ENCODE data around the gene EBPL.

Gene EBPL

DNA sequence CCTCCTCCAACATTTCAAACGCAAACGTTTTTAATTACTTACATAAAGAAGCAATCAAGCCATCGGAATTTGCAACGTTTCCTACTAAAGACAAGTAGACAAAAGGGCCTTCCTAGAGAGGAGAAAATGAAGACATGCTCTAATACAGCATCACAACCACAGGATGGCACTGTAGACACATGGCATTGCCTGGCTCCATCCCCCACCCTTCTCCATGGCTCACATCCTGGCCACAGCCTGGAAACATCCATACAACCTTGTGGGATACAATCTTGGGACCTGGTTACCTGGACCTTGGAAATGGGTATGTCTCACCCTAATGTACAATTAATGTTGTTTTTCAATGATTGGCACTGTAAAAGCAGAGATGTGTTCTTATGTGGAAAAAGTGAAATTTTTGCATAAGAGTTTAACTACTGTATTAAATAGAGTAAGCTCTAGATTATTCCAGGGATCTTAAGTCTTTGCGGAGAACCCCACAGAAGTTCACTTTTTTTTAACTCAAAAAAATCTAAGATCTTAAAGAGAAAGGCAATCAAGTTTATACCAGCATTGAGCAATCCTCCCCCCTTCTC, 21.5 kb downstream of the EBPL start:
- H3K4me3 ChIP-seq (ENCODE audit: low read depth, low read length), result no peak overlapping the region
- TF ChIP-seq, protein P1, sequence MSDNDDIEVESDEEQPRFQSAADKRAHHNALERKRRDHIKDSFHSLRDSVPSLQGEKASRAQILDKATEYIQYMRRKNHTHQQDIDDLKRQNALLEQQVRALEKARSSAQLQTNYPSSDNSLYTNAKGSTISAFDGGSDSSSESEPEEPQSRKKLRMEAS (IDR thresholded peaks at IDR 0.05; ENCODE audit: low read depth, low read length), result peak; percentile 68
- TF ChIP-seq MYC (IDR thresholded peaks at IDR 0.05; ENCODE audit: low read depth, low read length) (0 out of 2 replicates have a peak, but pooled peaks have one; percentile 35), POLR2A (IDR thresholded peaks at IDR 0.05; ENCODE audit: extremely low read depth, insufficient read length) (no peak)
- TF ChIP-seq, protein P2, sequence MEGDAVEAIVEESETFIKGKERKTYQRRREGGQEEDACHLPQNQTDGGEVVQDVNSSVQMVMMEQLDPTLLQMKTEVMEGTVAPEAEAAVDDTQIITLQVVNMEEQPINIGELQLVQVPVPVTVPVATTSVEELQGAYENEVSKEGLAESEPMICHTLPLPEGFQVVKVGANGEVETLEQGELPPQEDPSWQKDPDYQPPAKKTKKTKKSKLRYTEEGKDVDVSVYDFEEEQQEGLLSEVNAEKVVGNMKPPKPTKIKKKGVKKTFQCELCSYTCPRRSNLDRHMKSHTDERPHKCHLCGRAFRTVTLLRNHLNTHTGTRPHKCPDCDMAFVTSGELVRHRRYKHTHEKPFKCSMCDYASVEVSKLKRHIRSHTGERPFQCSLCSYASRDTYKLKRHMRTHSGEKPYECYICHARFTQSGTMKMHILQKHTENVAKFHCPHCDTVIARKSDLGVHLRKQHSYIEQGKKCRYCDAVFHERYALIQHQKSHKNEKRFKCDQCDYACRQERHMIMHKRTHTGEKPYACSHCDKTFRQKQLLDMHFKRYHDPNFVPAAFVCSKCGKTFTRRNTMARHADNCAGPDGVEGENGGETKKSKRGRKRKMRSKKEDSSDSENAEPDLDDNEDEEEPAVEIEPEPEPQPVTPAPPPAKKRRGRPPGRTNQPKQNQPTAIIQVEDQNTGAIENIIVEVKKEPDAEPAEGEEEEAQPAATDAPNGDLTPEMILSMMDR (IDR thresholded peaks at IDR 0.05; ENCODE audit: low read depth, low read length), result peak; percentile 57
- peak; percentile 64 for DNase-seq (ENCODE audit: low read depth)

GRCh38 chr13:49667773-49668172, 23.5 kb downstream of the EBPL start:
- no peak for DNase-seq (ENCODE audit: low read depth)
- TF ChIP-seq MYC (IDR thresholded peaks at IDR 0.05; ENCODE audit: low read depth, low read length) (no peak), POLR2A (IDR thresholded peaks at IDR 0.05; ENCODE audit: extremely low read depth, insufficient read length) (no peak)
- TF ChIP-seq, protein P1 (IDR thresholded peaks at IDR 0.05; ENCODE audit: low read depth, low read length), result no peak
- TF ChIP-seq, protein P2 (IDR thresholded peaks at IDR 0.05; ENCODE audit: low read depth, low read length), result no peak
- no peak overlapping the region for H3K4me3 ChIP-seq (ENCODE audit: low read depth, low read length)

DNA sequence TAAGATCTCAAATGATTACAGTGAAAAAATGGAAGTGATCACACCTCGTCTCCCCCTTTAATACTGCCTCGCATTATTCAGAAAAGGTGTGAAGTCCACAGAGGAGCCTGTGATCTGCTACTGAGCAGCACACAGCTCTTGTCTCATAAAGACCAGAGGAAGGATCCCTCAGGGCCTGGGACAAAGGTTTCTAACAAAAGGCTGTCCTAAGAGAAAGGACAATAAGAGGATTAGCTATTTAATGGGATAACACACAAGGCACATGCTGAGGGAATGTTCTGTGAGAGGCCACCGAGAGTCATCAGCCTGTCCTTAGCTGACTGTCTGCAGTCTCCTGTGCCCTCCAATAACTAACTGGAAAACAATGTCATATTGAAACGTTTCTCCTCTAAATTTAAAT, 26.7 kb downstream of the EBPL start:
- TF ChIP-seq POLR2A (IDR thresholded peaks at IDR 0.05; ENCODE audit: extremely low read depth, insufficient read length) (no peak), MYC (IDR thresholded peaks at IDR 0.05; ENCODE audit: low read depth, low read length) (no peak)
- TF ChIP-seq, protein P1 (IDR thresholded peaks at IDR 0.05; ENCODE audit: low read depth, low read length), result no peak
- TF ChIP-seq, protein P2 (IDR thresholded peaks at IDR 0.05; ENCODE audit: low read depth, low read length), result no peak
- H3K4me3 ChIP-seq (ENCODE audit: low read depth, low read length), result no peak overlapping the region
- no peak for DNase-seq (ENCODE audit: low read depth)

- no peak overlapping the region for H3K4me3 ChIP-seq (ENCODE audit: low read depth, low read length)
- TF ChIP-seq POLR2A (IDR thresholded peaks at IDR 0.05; ENCODE audit: extremely low read depth, insufficient read length) (no peak), MYC (IDR thresholded peaks at IDR 0.05; ENCODE audit: low read depth, low read length) (no peak)
- TF ChIP-seq, protein P2 (IDR thresholded peaks at IDR 0.05; ENCODE audit: low read depth, low read length), result no peak
- TF ChIP-seq, protein P1 (IDR thresholded peaks at IDR 0.05; ENCODE audit: low read depth, low read length), result no peak
- no peak for DNase-seq (ENCODE audit: low read depth)
Measured at GRCh38 chr13:49657241-49657641, 34.0 kb downstream of the EBPL start.

- TF ChIP-seq POLR2A (IDR thresholded peaks at IDR 0.05; ENCODE audit: extremely low read depth, insufficient read length) (no peak), MYC (IDR thresholded peaks at IDR 0.05; ENCODE audit: low read depth, low read length) (no peak)
- TF ChIP-seq, protein P1 (IDR thresholded peaks at IDR 0.05; ENCODE audit: low read depth, low read length), result no peak
- TF ChIP-seq, protein P2 (IDR thresholded peaks at IDR 0.05; ENCODE audit: low read depth, low read length), result no peak
- no peak overlapping the region for H3K4me3 ChIP-seq (ENCODE audit: low read depth, low read length)
- no peak for DNase-seq (ENCODE audit: low read depth)
Measured at GRCh38 chr13:49655906-49656305, 35.4 kb downstream of the EBPL start.
